ENCODE measurements around the gene TRPM6. TPM values are rescaled to one million over a fixed set of nuclear protein-coding genes. Genes with fewer than 3 reads are reported as not detected.

Gene TRPM6
- polyA plus RNA-seq, 1 donor from 2014 or later = not detected

DNA sequence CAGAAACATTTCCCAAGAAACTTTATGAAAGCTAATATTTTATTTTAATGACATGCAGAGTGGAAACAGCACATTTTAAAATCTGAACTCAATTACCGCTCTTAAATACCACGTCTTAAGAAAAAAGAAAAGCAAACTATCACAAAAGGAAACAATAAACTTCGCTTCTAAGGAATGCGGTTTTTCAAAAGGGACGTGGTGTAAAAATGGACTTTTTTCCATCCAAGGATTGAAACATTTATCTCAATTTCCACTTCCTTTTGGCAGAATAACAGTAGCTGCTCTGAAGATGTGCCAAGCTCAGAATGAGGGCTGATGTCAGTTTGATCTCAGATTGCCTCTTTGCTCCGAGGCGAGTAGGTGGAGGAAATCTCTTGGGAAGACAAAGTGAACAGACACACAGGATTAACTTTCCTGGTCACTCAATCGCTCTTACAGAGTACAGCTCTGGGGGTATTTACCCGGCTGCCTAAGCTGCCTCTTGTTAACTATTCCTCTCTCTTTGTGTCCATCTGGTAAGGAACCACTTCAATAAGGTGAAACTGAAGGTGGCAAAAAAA lies 158.5 kb downstream of the TRPM6 start:
- H3K4me1 Mint-ChIP-seq = no peaks in the 10 kb centered on the region
- peaks cover 2% of the 10 kb centered on the region for H3K36me3 Mint-ChIP-seq
- peaks cover 3% of the 10 kb centered on the region for H3K27me3 Mint-ChIP-seq
- H3K9me3 Mint-ChIP-seq = no peaks in the 10 kb centered on the region
- H3K4me3 Mint-ChIP-seq = no peak overlapping the region
- H3K27ac Mint-ChIP-seq = no peak overlapping the region

DNA sequence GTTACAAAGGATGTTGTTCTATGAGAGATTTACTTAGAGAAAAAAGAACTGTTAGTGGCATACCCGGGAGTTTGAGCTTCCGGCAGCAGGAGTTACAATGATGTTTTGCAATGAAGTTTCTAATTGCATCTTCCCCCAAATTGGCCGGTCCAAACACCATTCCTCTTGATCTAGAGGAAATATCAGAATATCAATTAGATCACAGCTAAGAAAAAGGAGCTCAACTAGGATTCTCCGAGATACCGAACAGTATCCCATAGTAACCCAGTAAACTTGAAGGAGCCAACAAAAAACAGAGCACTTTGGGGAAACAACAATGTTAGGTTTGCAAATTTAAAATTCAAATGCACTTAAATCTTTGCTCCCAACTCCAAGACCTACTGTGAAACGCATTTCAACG lies 159.5 kb downstream of the TRPM6 start:
- H3K4me1 Mint-ChIP-seq = no peaks in the 10 kb centered on the region
- no peaks in the 10 kb centered on the region for H3K9me3 Mint-ChIP-seq
- no peak overlapping the region for H3K4me3 Mint-ChIP-seq
- no peak overlapping the region for H3K27ac Mint-ChIP-seq
- H3K27me3 Mint-ChIP-seq = peaks cover 3% of the 10 kb centered on the region
- H3K36me3 Mint-ChIP-seq = peaks cover 2% of the 10 kb centered on the region

DNA sequence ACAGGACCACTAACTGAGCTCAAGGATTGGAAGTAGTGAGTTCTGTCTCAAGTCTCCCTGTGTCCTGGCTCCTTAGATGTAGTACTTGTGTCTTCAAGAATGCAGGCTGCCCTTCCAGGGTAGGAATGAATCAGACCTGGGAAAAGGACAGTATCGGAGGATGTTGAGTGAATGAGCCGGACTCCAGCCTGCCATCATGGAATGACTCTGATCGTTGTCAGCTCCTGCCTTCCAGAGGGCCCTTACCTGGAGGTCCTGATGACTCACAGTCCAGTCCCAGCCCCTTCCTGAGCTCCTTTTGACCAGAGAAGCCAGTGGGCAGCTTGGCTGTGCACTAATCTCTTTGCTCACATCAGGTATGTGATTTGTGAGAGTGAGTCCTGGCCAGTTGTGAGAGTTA lies 161.1 kb downstream of the TRPM6 start:
- no peak overlapping the region for H3K27ac Mint-ChIP-seq
- H3K9me3 Mint-ChIP-seq = no peaks in the 10 kb centered on the region
- H3K4me3 Mint-ChIP-seq = no peak overlapping the region
- H3K36me3 Mint-ChIP-seq = peaks cover 2% of the 10 kb centered on the region
- no peaks in the 10 kb centered on the region for H3K4me1 Mint-ChIP-seq
- H3K27me3 Mint-ChIP-seq = peaks cover 3% of the 10 kb centered on the region

DNA sequence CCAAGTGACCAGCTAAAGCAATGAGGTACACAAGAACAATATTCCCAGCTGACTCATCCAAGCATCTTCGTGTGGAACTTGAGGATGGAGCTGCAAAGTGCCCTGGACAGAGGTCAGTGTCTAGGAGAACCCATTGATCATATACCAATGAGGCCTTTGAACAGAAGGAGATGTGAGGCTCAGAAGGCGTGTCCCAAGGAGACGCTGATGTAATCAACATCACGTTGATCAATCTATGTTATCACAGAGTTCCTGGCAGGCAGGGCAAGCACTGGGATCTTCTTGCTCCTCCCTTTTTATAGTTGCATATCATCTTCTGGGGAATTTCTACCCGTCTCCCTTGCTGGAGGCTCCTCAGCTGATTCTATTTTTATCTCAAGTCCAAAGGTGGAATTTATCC lies 163.4 kb downstream of the TRPM6 start:
- peaks cover 3% of the 10 kb centered on the region for H3K27me3 Mint-ChIP-seq
- no peak overlapping the region for H3K27ac Mint-ChIP-seq
- H3K4me1 Mint-ChIP-seq = no peaks in the 10 kb centered on the region
- H3K9me3 Mint-ChIP-seq = peaks cover 0 to 2% (median 0%) of the 10 kb centered on the region in 3 donors
- peaks cover 2% of the 10 kb centered on the region for H3K36me3 Mint-ChIP-seq
- no peak overlapping the region for H3K4me3 Mint-ChIP-seq

DNA sequence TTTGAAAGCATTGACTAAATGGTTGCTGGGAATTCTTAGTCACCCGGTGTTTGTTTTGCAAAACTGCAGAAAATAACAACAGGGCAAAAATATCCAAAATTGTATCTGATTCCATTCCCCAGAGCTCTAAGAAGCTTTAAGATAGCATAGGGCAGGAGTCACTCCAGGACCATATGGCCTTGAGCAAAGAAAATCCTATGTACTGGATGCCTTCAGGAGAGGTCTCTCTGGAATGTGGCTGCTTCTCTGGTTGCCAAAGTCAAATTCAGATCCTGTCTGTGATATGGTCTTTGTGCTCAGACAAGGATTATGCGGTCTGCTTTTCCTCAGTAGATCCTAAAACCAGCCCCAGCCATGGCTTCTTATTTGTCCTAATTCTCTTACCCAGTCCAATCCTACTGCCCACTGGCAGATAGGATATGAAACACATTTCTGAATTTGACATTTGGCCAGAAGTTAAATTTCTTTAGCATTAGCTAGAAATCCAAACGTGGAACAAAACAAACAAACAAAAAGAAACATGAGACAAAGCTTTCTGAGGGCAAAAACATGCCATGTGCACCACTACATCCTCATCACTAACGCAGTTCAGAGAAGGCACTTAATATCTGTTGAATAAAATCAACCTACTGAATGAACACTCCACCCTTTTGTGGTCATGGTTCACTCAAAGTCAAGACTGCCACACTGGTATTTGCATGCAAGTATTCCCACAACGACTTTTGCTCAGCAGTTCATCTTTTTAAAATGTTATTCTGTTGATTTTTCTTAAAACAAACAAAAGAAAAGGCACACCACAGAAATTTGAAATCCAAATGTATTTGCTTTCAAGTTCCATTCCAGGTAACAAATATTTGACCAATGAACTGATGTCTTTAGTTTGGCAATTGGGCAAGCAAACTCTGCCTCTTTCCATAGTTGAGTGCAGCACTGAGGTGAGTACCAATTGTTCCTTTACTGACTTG lies 165.7 kb downstream of the TRPM6 start:
- H3K27ac Mint-ChIP-seq = no peak overlapping the region
- peaks cover 0 to 2% (median 0%) of the 10 kb centered on the region in 3 donors for H3K9me3 Mint-ChIP-seq
- no peaks in the 10 kb centered on the region for H3K4me1 Mint-ChIP-seq
- no peak overlapping the region for H3K4me3 Mint-ChIP-seq
- peaks cover 2% of the 10 kb centered on the region for H3K36me3 Mint-ChIP-seq
- H3K27me3 Mint-ChIP-seq = peaks cover 8% of the 10 kb centered on the region

DNA sequence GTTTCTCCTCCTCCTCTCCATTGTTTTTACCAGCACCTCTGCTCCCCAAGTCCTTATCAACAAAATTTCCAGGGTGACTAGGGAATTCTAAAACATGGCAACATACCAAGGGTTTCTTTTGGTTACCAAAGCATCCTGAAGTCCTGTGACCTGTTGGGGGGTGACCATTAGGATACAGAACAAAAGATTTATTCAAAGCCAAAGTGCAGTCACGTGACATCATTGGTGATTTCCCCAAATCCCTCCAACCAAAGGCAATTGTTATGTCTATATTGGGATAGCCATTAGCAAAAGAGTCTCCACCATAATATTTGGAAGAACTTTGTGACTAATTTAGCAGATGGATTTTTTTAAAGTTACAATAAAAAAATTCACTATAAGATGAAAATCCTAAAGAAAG lies 168.4 kb downstream of the TRPM6 start:
- H3K27me3 Mint-ChIP-seq = peaks cover 5% of the 10 kb centered on the region
- peaks cover 3% of the 10 kb centered on the region for H3K36me3 Mint-ChIP-seq
- H3K27ac Mint-ChIP-seq = no peak overlapping the region
- H3K4me1 Mint-ChIP-seq = no peaks in the 10 kb centered on the region
- no peak overlapping the region for H3K4me3 Mint-ChIP-seq
- peaks cover 0 to 2% (median 0%) of the 10 kb centered on the region in 3 donors for H3K9me3 Mint-ChIP-seq

DNA sequence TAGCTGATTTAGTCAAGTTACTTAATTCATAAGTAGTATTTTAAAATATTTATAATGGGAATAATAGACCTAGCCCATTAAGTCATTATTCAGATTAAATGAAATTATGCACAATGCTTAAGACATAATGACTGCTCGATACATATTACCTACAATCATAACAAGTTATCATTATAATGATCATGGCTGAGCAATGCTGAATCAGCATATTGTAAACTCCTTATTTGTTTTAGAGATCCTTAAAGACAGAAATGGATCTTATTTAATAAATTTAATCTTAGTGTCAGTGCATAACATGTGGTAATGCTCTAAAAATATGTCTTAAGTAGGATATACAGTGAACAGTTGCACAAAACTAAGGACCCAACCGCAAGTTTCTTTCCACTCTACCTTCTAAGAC lies 169.0 kb downstream of the TRPM6 start:
- Mint-ChIP-seq H3K4me3 (no peak overlapping the region), H3K4me1 (no peaks in the 10 kb centered on the region), H3K27ac (no peak overlapping the region), H3K36me3 (peaks cover 3% of the 10 kb centered on the region), H3K9me3 (peaks cover 0 to 2% (median 0%) of the 10 kb centered on the region in 3 donors), H3K27me3 (peaks cover 5% of the 10 kb centered on the region)

DNA sequence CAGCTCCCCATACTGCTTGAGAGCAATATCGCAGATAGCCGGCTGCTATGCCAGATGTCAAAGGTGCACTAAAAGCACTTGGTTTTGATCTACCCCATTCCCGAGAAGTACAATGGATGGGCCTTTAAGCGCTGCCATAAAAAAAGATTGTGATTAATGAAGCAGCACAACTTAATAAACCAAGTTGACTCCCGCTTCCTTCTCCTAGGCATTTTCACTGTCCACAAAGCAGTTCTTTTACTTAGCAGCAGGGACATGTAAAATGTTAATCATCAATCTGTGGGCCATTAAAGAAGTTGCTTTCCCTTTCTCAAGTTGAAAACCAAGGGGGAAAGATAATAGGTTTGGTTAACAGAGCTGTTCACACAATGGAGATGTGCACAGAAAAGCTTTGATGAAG lies 176.4 kb downstream of the TRPM6 start:
- Mint-ChIP-seq H3K27me3 (no peaks in the 10 kb centered on the region), H3K27ac (no peak overlapping the region), H3K4me3 (no peak overlapping the region), H3K4me1 (no peaks in the 10 kb centered on the region), H3K9me3 (peaks cover 0 to 3% (median 0%) of the 10 kb centered on the region in 3 donors), H3K36me3 (no peaks in the 10 kb centered on the region)

DNA sequence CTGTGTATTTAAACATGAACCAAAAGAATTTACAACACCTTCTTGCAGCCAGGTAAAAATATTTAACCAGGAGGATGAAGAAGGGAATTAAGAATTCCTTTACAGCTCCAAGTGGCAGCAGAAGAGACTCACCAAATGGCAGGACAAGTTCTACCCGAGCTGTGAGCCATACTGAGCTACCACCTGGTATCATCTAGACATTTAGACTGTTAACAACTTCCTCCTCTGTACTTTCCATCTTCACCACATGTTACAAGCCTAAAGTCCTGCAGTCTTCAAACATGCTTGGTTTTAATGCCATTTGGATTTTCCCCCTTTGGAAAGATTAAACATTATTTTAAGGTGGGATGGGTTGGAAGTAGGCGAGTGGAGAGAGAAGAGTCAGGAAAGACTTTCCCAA lies 190.2 kb downstream of the TRPM6 start:
- H3K4me3 Mint-ChIP-seq = no peak overlapping the region
- H3K27ac Mint-ChIP-seq = no peak overlapping the region
- peaks cover 0 to 3% (median 0%) of the 10 kb centered on the region in 3 donors for H3K4me1 Mint-ChIP-seq

DNA sequence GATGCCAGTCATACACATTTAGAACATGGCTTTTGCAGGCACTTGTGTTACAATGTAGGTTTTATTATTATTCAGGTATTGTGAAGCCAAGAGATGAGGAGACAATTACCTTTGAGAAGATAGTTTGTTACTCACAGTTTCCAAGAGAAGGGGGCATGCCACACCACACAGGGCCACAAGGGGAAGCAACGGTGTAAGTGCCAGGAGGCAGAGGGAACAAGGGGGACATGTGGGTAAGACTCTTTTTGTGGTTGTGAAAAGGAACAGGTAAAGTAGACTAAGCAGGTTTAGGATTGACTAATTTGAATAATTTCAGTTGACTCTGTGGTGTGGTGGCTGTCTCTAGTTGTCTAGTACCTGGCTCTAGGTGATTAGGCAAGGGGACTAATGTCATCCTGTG lies 191.2 kb downstream of the TRPM6 start:
- peaks cover 0 to 3% (median 0%) of the 10 kb centered on the region in 3 donors for H3K4me1 Mint-ChIP-seq
- no peak overlapping the region for H3K4me3 Mint-ChIP-seq
- H3K27me3 Mint-ChIP-seq = peaks cover 9% of the 10 kb centered on the region
- peaks cover 3% of the 10 kb centered on the region for H3K36me3 Mint-ChIP-seq
- H3K9me3 Mint-ChIP-seq = peaks cover 0 to 5% (median 0%) of the 10 kb centered on the region in 3 donors
- no peak overlapping the region for H3K27ac Mint-ChIP-seq

More for the DNA sequence above, 190.2 kb downstream of the TRPM6 start:
- H3K36me3 Mint-ChIP-seq = peaks cover 3% of the 10 kb centered on the region
- H3K9me3 Mint-ChIP-seq = peaks cover 0 to 5% (median 0%) of the 10 kb centered on the region in 3 donors
- H3K27me3 Mint-ChIP-seq = peaks cover 9% of the 10 kb centered on the region

DNA sequence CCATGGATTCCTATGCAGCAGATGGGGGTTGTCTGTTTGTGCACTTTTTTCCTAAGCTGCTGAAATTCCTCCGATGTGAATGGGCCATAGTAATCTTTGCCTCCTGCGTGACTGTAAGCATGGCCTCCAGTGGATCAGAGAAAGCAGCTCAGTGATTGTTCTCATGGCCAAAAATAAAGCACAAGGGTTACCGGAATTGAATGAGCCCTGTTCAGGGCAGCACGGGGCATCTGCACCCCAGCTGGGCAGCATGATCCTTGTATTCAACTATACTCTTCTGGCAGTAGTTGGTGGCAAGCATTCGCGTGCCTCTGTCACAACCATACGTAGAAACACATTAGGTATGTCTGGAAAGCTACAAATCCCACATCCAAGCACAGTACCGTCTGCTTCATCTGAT lies 196.7 kb downstream of the TRPM6 start:
- Mint-ChIP-seq H3K4me3 (no peak overlapping the region), H3K27me3 (no peaks in the 10 kb centered on the region), H3K4me1 (no peaks in the 10 kb centered on the region), H3K36me3 (no peaks in the 10 kb centered on the region), H3K9me3 (no peaks in the 10 kb centered on the region), H3K27ac (no peak overlapping the region)

DNA sequence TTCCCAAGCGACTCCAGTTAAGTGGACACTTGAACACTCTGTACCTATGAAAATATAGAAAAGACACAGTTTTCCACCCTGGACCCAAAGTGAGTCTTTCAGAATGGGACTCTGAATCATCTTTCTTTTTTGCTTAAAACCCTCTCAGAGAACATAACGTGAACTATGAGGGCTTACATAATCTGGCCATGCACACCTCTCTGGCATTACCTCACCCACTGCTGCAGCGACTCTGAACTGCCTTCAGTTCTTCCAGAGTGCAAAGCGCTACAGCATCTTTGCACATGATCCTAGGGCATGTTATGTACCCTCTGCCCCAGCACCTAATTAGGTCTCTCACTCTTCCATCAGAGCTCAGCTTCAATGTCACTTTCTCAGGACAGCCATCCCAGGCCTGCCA lies 204.4 kb downstream of the TRPM6 start:
- H3K9me3 Mint-ChIP-seq = no peaks in the 10 kb centered on the region
- H3K4me3 Mint-ChIP-seq = no peak overlapping the region
- no peaks in the 10 kb centered on the region for H3K27me3 Mint-ChIP-seq
- no peaks in the 10 kb centered on the region for H3K36me3 Mint-ChIP-seq
- no peaks in the 10 kb centered on the region for H3K4me1 Mint-ChIP-seq
- no peak overlapping the region for H3K27ac Mint-ChIP-seq

DNA sequence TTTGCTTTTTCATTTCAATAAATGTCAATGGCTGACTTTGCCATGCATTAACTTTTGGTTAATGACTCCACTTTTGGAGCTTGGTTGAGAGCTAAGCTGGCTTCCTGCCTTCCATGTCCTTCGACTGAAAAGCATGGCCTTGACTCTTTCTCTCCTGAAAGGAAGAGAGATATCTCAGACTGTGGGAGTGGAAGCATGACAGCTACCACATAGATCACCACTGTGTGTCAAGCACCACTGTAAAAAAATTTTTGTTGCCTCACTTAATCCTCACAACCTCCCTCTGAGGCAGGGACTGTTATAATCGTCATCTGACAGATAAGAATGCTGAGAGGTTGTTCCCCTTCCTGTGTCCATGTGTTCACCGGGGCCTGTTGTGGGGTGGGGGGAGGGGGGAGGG lies 205.8 kb downstream of the TRPM6 start:
- Mint-ChIP-seq H3K9me3 (no peaks in the 10 kb centered on the region), H3K4me3 (no peak overlapping the region), H3K36me3 (no peaks in the 10 kb centered on the region), H3K27me3 (peaks cover under 1% of the 10 kb centered on the region), H3K27ac (no peak overlapping the region), H3K4me1 (no peaks in the 10 kb centered on the region)

DNA sequence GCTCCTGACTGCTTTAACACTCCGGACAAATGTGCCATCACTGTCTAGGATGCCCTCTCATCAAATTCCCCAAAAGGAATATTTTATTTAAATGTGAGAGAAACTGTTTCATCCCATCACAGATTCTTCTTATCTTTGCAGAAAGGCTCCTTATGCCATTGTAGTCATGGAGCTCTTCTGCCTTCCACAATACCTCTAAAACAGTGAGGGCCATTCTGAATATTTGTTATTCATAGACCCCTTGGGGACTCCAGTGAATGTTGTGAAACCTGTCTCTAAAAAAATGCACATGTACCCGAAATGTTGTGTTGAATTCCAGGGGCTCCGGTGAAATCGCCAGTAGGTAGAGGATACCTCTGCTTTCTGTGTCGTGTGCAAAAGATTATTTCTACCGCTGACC lies 213.6 kb downstream of the TRPM6 start:
- Mint-ChIP-seq H3K27me3 (peaks cover 4% of the 10 kb centered on the region), H3K9me3 (no peaks in the 10 kb centered on the region), H3K4me1 (no peaks in the 10 kb centered on the region), H3K36me3 (no peaks in the 10 kb centered on the region), H3K27ac (no peak overlapping the region), H3K4me3 (no peak overlapping the region)
